Neuronal stem cell (in vitro differentiated cells): ENCODE data around the gene FNIP2.

Experiments
- DNase-seq: peaks from one replicate; pipeline ENCODE4 v3.0.0-alpha.2; 2013; ENCODE audit warnings: low spot score
- H2AFZ ChIP-seq: one replicate; pipeline ENCODE4 v1.6.1; 2013; ENCODE audit warnings: mild to moderate bottlenecking, low read length, inconsistent platforms
- H2AK5ac ChIP-seq: 2 replicates; pipeline ENCODE4 v1.6.1; 2013; ENCODE audit warnings: low read depth, mild to moderate bottlenecking, inconsistent platforms, low read length, moderate library complexity, mixed read lengths
- H2BK120ac ChIP-seq: 2 replicates; pipeline ENCODE4 v1.6.1; 2013; ENCODE audit warnings: low read depth, mild to moderate bottlenecking, inconsistent platforms, low read length, moderate library complexity, mixed read lengths
- H2BK12ac ChIP-seq: one replicate; pipeline ENCODE4 v1.6.1; 2013; ENCODE audit warnings: low read length, inconsistent platforms
- H2BK15ac ChIP-seq: 2 replicates; pipeline ENCODE4 v1.6.1; 2013; ENCODE audit warnings: mild to moderate bottlenecking, low read length, inconsistent platforms, mixed read lengths
- H2BK5ac ChIP-seq: one replicate; pipeline ENCODE4 v1.6.1; 2013; ENCODE audit warnings: inconsistent platforms, mild to moderate bottlenecking, low read length, moderate library complexity
- H3K14ac ChIP-seq: one replicate; pipeline ENCODE4 v1.6.1; 2013; ENCODE audit warnings: low read length, inconsistent platforms
- H3K18ac ChIP-seq: 2 replicates; pipeline ENCODE4 v1.6.1; 2013; ENCODE audit warnings: low read length, inconsistent platforms
- H3K23ac ChIP-seq: 2 replicates; pipeline ENCODE4 v1.6.1; 2013; ENCODE audit warnings: low read depth, mild to moderate bottlenecking, mixed read lengths, low read length, inconsistent platforms; ENCODE audit not compliant: poor library complexity
- H3K27ac ChIP-seq: replicated peaks from 3 replicates; pipeline ENCODE4 v1.5.1; 2013; ENCODE audit warnings: low read length, inconsistent platforms
- H3K27me3 ChIP-seq, 3 experiments: 2 replicates each; pipeline ENCODE4 v1.6.1; 2013; ENCODE audit warnings: low read length in 3 of 3, mild to moderate bottlenecking in 2 of 3, inconsistent platforms in 1 of 3, low read depth in 1 of 3, mixed read lengths in 1 of 3, moderate library complexity in 1 of 3; ENCODE audit not compliant: control insufficient read depth in 3 of 3, insufficient read depth in 3 of 3
- H3K36me3 ChIP-seq, 2 donors: replicated peaks in 1 of 2; 2 replicates each; pipeline ENCODE4 v1.6.1; 2013; ENCODE audit warnings: low read length in 2 of 2; ENCODE audit not compliant: control insufficient read depth in 2 of 2, insufficient read depth in 2 of 2
- H3K4ac ChIP-seq: 2 replicates; pipeline ENCODE4 v1.6.1; 2013; ENCODE audit warnings: inconsistent platforms, mild to moderate bottlenecking, low read length, moderate library complexity
- H3K4me1 ChIP-seq, 2 donors: 1 replicate in 1 of 2; 2 replicates in 1 of 2; pipeline ENCODE4 v1.6.1; 2013; ENCODE audit warnings: low read length in 2 of 2, low read depth in 1 of 2; ENCODE audit not compliant: control insufficient read depth in 2 of 2, insufficient read depth in 1 of 2
- H3K4me2 ChIP-seq: one replicate; pipeline ENCODE4 v1.6.1; 2013; ENCODE audit warnings: mild to moderate bottlenecking, low read length, inconsistent platforms; ENCODE audit not compliant: insufficient read depth, poor library complexity, severe bottlenecking
- H3K4me3 ChIP-seq, 2 donors: 2 replicates each; pipeline ENCODE4 v1.5.1; 2013; ENCODE audit warnings: low read length in 2 of 2, mild to moderate bottlenecking in 2 of 2, inconsistent platforms in 1 of 2, moderate library complexity in 1 of 2
- H3K79me1 ChIP-seq: one replicate; pipeline ENCODE4 v1.6.1; 2013; ENCODE audit warnings: low read depth, mild to moderate bottlenecking, inconsistent platforms, low read length, moderate library complexity
- H3K9ac ChIP-seq: one replicate; pipeline ENCODE4 v1.6.1; 2013; ENCODE audit warnings: mild to moderate bottlenecking, low read depth, low read length, inconsistent platforms; ENCODE audit not compliant: poor library complexity
- H3K9me3 ChIP-seq, 2 donors: replicated peaks in 1 of 2; 2 replicates each; pipeline versions ENCODE3 to v1.6.1; 2013; ENCODE audit warnings: low read length in 2 of 2, mild to moderate bottlenecking in 2 of 2, inconsistent platforms in 1 of 2, low read depth in 1 of 2, mixed read lengths in 1 of 2, moderate library complexity in 1 of 2; ENCODE audit not compliant: control insufficient read depth in 2 of 2, insufficient read depth in 1 of 2
- H4K8ac ChIP-seq: one replicate; pipeline ENCODE4 v1.6.1; 2013; ENCODE audit warnings: low read depth, mild to moderate bottlenecking, inconsistent platforms, low read length, moderate library complexity
- H4K91ac ChIP-seq: one replicate; pipeline ENCODE4 v1.6.1; 2013; ENCODE audit warnings: low read length, low read depth, mild to moderate bottlenecking, inconsistent platforms; ENCODE audit not compliant: poor library complexity
- WGBS, 2 donors: extraction: QIAGEN DNeasy Blood & Tissue Kit; methylation state at CpG; one replicate each; pipeline ENCODE4 v1.1.7; 2013; ENCODE audit warnings: missing lambda C conversion rate in 2 of 2, mixed read lengths in 1 of 2; ENCODE audit not compliant: insufficient read length in 2 of 2, insufficient replicate concordance in 1 of 2; ENCODE audit errors: extremely low coverage in 2 of 2; 5-methylcytosine and 5-hydroxymethylcytosine counted together

The FNIP2 gene

DNA sequence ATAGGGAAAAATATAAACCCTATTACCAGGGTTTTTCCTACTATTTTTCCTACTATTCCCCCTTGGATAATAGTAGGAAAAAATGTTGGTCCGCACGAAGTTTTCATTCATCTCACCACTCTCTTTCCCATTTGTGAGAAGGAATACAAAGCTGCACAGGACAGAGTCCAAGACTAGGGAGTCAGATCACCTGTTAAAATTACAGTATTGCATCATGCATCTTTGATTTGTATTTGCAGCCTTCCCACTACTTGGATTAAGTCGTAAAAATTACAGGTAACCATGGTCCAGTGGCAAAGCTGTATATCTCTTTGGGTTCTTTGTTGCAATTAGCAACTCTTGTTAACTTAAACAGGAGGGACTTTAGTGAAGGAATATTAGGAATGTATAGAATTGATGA is 121.5 kb downstream of the FNIP2 start:
- H2AK5ac ChIP-seq, result no peak overlapping the region
- no CpG with 5 or more reads among the region's 3 CpGs for WGBS, 2 donors

DNA sequence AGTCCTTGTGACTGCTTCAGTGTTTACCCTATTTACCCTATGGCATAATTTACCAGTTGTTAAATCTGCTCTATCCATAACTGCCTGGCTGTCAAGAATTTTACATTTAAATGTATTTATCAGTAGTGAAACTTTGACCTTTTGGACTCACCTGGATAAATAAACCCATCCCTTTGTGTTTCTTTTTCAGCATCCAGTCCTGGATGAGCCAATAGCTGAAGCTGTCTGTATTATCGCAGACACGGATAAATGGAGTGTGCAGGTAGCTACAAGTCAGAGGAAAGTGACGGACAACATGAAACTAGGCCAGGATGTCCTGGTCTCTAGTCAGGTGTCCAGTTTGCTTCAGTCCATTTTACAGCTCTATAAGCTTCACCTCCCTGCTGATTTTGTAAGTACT is 122.4 kb downstream of the FNIP2 start:
- Histone ChIP-seq H3K36me3 (peaks cover 0 to 66% of the 10 kb centered on the region in 2 donors), H2BK15ac (no peak overlapping the region), H3K4me2 (no peak overlapping the region), H3K4me3 (no peak overlapping the region), H3K23ac (no peak overlapping the region), H2AK5ac (no peak overlapping the region), H3K4me1 (peaks cover 2 to 4% of the 10 kb centered on the region in 2 donors), H2BK120ac (no peak overlapping the region), H2BK5ac (no peak overlapping the region), H4K8ac (no peak overlapping the region), H3K27me3 (no peaks in the 10 kb centered on the region), H4K91ac (no peak overlapping the region), H3K27ac (no peak overlapping the region), H3K14ac (no peak overlapping the region), H3K4ac (no peak overlapping the region), H2AFZ (no peak overlapping the region), H3K9me3 (no peaks in the 10 kb centered on the region), H2BK12ac (no peak overlapping the region), H3K79me1 (no peaks in the 10 kb centered on the region), H3K18ac (no peak overlapping the region), H3K9ac (no peak overlapping the region)
- no CpG with 5 or more reads among the region's 3 CpGs for WGBS, 2 donors
- no peak for DNase-seq

More for the DNA sequence above, 121.5 kb downstream of the FNIP2 start:
- H3K4me1 ChIP-seq, result peaks cover 1 to 2% of the 10 kb centered on the region in 2 donors
- no peak overlapping the region for H3K18ac ChIP-seq
- no peak overlapping the region for H2BK15ac ChIP-seq
- H2BK5ac ChIP-seq, result no peak overlapping the region
- H3K79me1 ChIP-seq, result no peaks in the 10 kb centered on the region
- H3K23ac ChIP-seq, result no peak overlapping the region
- no peaks in the 10 kb centered on the region for H3K27me3 ChIP-seq
- no peak overlapping the region for H4K8ac ChIP-seq
- H3K9ac ChIP-seq, result no peak overlapping the region
- no peak overlapping the region for H3K4ac ChIP-seq
- peaks cover 0 to 65% of the 10 kb centered on the region in 2 donors for H3K36me3 ChIP-seq
- H2AFZ ChIP-seq, result no peak overlapping the region
- H3K4me3 ChIP-seq, result no peak overlapping the region
- H3K4me2 ChIP-seq, result no peak overlapping the region
- H3K9me3 ChIP-seq, result no peaks in the 10 kb centered on the region
- H3K14ac ChIP-seq, result no peak overlapping the region
- H4K91ac ChIP-seq, result no peak overlapping the region
- H2BK120ac ChIP-seq, result no peak overlapping the region
- no peak overlapping the region for H2BK12ac ChIP-seq
- no peak overlapping the region for H3K27ac ChIP-seq
- no peak for DNase-seq

DNA sequence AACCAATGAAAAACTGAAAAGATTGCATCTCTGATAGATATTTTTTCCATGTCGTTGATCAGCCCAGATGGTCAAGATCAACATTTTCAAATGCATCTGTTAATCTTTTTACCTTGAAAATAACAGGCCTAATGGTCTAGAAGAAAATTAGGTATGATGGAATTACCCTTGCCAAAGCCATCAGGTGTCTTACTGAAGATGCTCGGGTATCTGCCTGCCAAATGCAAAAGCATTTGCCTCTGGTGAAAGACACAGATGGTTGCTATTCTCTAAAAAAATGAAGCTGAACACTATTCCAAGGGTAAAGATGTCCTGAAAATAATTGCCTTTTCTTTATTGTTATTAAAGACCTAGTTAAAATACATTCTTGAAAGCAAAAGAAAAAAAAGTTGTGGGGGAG is 126.0 kb downstream of the FNIP2 start:
- Histone ChIP-seq H3K4ac (no peak overlapping the region), H2BK5ac (no peak overlapping the region), H3K36me3 (peaks cover 0 to 55% of the 10 kb centered on the region in 2 donors), H3K23ac (no peak overlapping the region), H2BK120ac (no peak overlapping the region), H3K9ac (no peak overlapping the region), H3K9me3 (no peaks in the 10 kb centered on the region), H3K18ac (no peak overlapping the region), H3K4me2 (no peak overlapping the region), H3K14ac (no peak overlapping the region), H3K27me3 (no peaks in the 10 kb centered on the region), H2BK15ac (no peak overlapping the region), H2BK12ac (no peak overlapping the region), H3K27ac (no peak overlapping the region), H2AFZ (no peak overlapping the region), H3K79me1 (no peaks in the 10 kb centered on the region), H2AK5ac (no peak overlapping the region), H3K4me1 (peaks cover 0 to 3% of the 10 kb centered on the region in 2 donors), H4K8ac (no peak overlapping the region), H3K4me3 (no peak overlapping the region), H4K91ac (no peak overlapping the region)
- no CpG with 5 or more reads among the region's 2 CpGs for WGBS, 2 donors
- DNase-seq, result no peak

DNA sequence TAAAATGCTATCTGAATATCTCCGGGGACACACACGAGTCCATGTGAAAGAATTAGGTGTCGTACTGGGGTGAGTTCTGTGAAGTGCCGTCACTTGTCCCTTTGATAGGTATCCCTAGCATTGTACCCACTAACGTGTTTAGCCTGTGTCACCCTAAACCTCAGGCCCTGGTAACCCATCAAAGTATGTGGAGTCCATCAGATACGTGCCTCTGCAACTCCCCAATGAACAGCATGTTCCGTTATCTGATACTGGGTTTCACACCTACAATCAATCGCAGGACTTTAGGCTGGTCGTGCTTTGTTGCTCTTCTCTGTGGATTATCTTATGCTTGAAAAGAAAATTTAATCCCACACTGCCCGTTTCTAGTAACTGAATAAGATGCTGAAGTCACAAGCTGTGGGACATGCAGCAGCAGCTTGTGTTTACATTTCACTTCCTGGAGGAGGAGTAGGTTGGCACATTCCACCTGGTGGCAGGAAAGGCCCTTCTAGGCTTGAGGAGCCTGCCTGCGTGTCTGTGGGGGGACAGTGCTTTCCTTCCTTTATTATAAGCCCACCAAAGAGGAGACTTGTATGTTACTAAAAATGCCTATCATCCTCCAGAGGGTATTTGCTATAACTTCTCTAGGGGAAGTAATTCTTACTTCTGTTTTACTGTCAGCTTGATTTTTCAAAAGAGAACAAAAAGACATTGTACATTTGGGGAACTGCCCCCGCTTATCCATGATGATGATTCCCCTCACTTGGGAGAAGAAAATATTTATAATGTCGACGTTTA is 127.2 kb downstream of the FNIP2 start:
- Histone ChIP-seq H3K18ac (no peak overlapping the region), H4K8ac (no peak overlapping the region), H3K79me1 (no peaks in the 10 kb centered on the region), H3K23ac (no peak overlapping the region), H3K9ac (no peak overlapping the region), H3K4ac (no peak overlapping the region), H2AFZ (no peak overlapping the region), H2BK120ac (no peak overlapping the region), H4K91ac (no peak overlapping the region), H2AK5ac (no peak overlapping the region), H3K14ac (no peak overlapping the region), H2BK5ac (no peak overlapping the region), H2BK12ac (no peak overlapping the region), H3K4me3 (no peak overlapping the region), H3K27me3 (no peaks in the 10 kb centered on the region), H3K4me2 (no peak overlapping the region), H3K4me1 (peaks cover 0 to 3% of the 10 kb centered on the region in 2 donors), H3K36me3 (peaks cover 0 to 50% of the 10 kb centered on the region in 2 donors), H3K9me3 (no peaks in the 10 kb centered on the region), H2BK15ac (no peak overlapping the region), H3K27ac (no peak overlapping the region)
- no peak for DNase-seq
- WGBS, 2 donors, result no CpG with 5 or more reads among the region's 14 CpGs
